Erythroblast (primary cell): Measurements from ENCODE around the gene ACRBP.

ENCODE experiments used
- GATA1 ChIP-seq: IDR thresholded peaks from 2 replicates; pipeline ENCODE4 v1.6.1; 2011; ENCODE audit warnings: low read depth, mild to moderate bottlenecking, control low read depth, low read length, moderate library complexity
- POLR2A ChIP-seq: IDR thresholded peaks from 2 replicates; pipeline ENCODE4 v1.6.1; 2011; ENCODE audit warnings: mild to moderate bottlenecking, low read length

DNA sequence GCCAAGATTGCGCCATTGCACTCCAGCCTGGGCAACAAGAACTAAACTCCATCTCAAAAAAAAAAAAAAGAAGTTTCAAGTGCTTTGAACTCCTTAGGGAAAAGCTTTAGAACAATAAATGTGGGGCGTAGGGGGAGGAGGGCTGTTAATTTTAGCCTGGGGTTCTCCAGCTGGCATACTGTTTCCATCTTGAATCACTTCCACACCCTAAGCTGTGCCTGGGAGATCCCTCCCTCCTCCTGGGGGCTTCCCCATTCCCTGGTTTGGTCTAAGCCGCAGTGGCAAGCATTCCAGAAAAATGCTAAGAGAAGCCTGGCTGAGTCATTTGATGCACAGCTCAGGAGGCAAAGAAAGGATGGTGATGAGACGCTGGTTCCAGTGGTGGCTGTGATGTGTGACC is 44.2 kb upstream of the ACRBP start:
- no peak for TF ChIP-seq POLR2A
- TF ChIP-seq GATA1 = no peak
